ENCODE results near the gene KCTD17. TPM values are rescaled to one million over a fixed set of nuclear protein-coding genes. Genes with fewer than 3 reads are reported as not detected.

KCTD17 gene
- total and polyA plus RNA-seq, 5 experiments from 2014 or later = 9.1 to 26.6 (median 12.1) TPM

GRCh38 chr22:37049224-37049623 is 2.3 kb upstream of the KCTD17 start:
- Mint-ChIP-seq H3K27me3 (no peaks in the 10 kb centered on the region), H3K4me1 (peaks cover 5 to 21% (median 13%) of the 10 kb centered on the region in 4 donors), H3K36me3 (no peaks in the 10 kb centered on the region), H3K9me3 (no peaks in the 10 kb centered on the region), H3K4me3 (no peak overlapping the region), H3K27ac (peak overlapping the region in 1 of 10 donors; percentile 19)
- no peak for ATAC-seq
- POLR2A ChIA-PET = no interaction called here
- DNase-seq = no peak

- Mint-ChIP-seq H3K27ac (peak overlapping the region in 1 of 10 donors; percentile 8), H3K4me3 (peak overlapping the region in 9 of 10 donors; percentile 26 to 87 (median 73)), H3K9me3 (no peaks in the 10 kb centered on the region), H3K27me3 (no peaks in the 10 kb centered on the region), H3K36me3 (peaks cover 0 to 11% (median 0%) of the 10 kb centered on the region in 3 donors), H3K4me1 (peaks cover 4 to 18% (median 10%) of the 10 kb centered on the region in 4 donors)
- ATAC-seq (no peak), DNase-seq (no peak)
- POLR2A ChIA-PET = interaction anchor here (0.8 to 1.2 kb wide), 4 partner anchors 73 to 193 kb away, joined by 3 to 4 read pairs (median 3); partner anchors contain the start of gene IL2RB
Observed at GRCh38 chr22:37050913-37051312, 629 bp upstream of the KCTD17 start.

GRCh38 chr22:37052386-37053309 is 1.1 kb downstream of the KCTD17 start:
- Mint-ChIP-seq H3K4me3 (peak overlapping the region; percentile 74 to 91 (median 84)), H3K4me1 (peaks cover 5 to 18% (median 10%) of the 10 kb centered on the region in 4 donors), H3K27ac (peak overlapping the region in 9 of 10 donors; percentile 61 to 90 (median 80)), H3K9me3 (no peaks in the 10 kb centered on the region), H3K36me3 (peaks cover 0 to 19% (median 4%) of the 10 kb centered on the region in 3 donors), H3K27me3 (no peaks in the 10 kb centered on the region)
- no peak for DNase-seq
- ATAC-seq = no peak
- POLR2A ChIA-PET = interaction anchor here (0.8 to 1.2 kb wide), 2 partner anchors 147 to 277 kb away, joined by 3 to 7 read pairs; partner anchors contain the start of gene IFT27

GRCh38 chr22:37053310-37054055 is 1.9 kb downstream of the KCTD17 start:
- H3K36me3 Mint-ChIP-seq = peaks cover 0 to 21% (median 4%) of the 10 kb centered on the region in 3 donors
- peak overlapping the region in 7 of 10 donors; percentile 14 to 88 (median 62) for H3K27ac Mint-ChIP-seq
- peak overlapping the region in 9 of 10 donors; percentile 3 to 91 (median 79) for H3K4me3 Mint-ChIP-seq
- POLR2A ChIA-PET = no interaction called here
- ATAC-seq (no peak), DNase-seq (no peak)
- no peaks in the 10 kb centered on the region for H3K27me3 Mint-ChIP-seq
- no peaks in the 10 kb centered on the region for H3K9me3 Mint-ChIP-seq
- peaks cover 5 to 18% (median 10%) of the 10 kb centered on the region in 4 donors for H3K4me1 Mint-ChIP-seq

- H3K9me3 Mint-ChIP-seq = no peaks in the 10 kb centered on the region
- H3K36me3 Mint-ChIP-seq = peaks cover 0 to 23% (median 4%) of the 10 kb centered on the region in 3 donors
- H3K4me1 Mint-ChIP-seq = peaks cover 5 to 18% (median 10%) of the 10 kb centered on the region in 4 donors
- no peak for ATAC-seq
- DNase-seq = no peak
- no peaks in the 10 kb centered on the region for H3K27me3 Mint-ChIP-seq
- peak overlapping the region in 6 of 10 donors; percentile 17 to 65 (median 37) for H3K4me3 Mint-ChIP-seq
- H3K27ac Mint-ChIP-seq = peak overlapping the region in 3 of 10 donors; percentile 52 to 88 (median 70)
- POLR2A ChIA-PET = no interaction called here
Observed at GRCh38 chr22:37054056-37054395, 2.5 kb downstream of the KCTD17 start.

GRCh38 chr22:37054600-37055365 is 3.2 kb downstream of the KCTD17 start:
- Mint-ChIP-seq H3K4me3 (no peak overlapping the region), H3K9me3 (no peaks in the 10 kb centered on the region), H3K36me3 (peaks cover 0 to 24% (median 4%) of the 10 kb centered on the region in 3 donors), H3K4me1 (peaks cover 5 to 18% (median 10%) of the 10 kb centered on the region in 4 donors), H3K27me3 (no peaks in the 10 kb centered on the region), H3K27ac (peak overlapping the region in 2 of 10 donors; percentile 10 to 75)
- DNase-seq (no peak), ATAC-seq (no peak)
- POLR2A ChIA-PET = no interaction called here

GRCh38 chr22:37056246-37056645 is 4.7 kb downstream of the KCTD17 start:
- POLR2A ChIA-PET = no interaction called here
- ATAC-seq = no peak
- no peak for DNase-seq
- H3K27ac Mint-ChIP-seq = peak overlapping the region in 2 of 10 donors; percentile 49 to 61
- H3K27me3 Mint-ChIP-seq = no peaks in the 10 kb centered on the region
- H3K36me3 Mint-ChIP-seq = peaks cover 0 to 27% (median 4%) of the 10 kb centered on the region in 3 donors
- no peaks in the 10 kb centered on the region for H3K9me3 Mint-ChIP-seq
- H3K4me1 Mint-ChIP-seq = peaks cover 5 to 17% (median 13%) of the 10 kb centered on the region in 4 donors
- no peak overlapping the region for H3K4me3 Mint-ChIP-seq

GRCh38 chr22:37057226-37057625 is 5.7 kb downstream of the KCTD17 start:
- POLR2A ChIA-PET = no interaction called here
- no peaks in the 10 kb centered on the region for H3K9me3 Mint-ChIP-seq
- H3K36me3 Mint-ChIP-seq = peaks cover 0 to 27% (median 4%) of the 10 kb centered on the region in 3 donors
- peak overlapping the region in 2 of 10 donors; percentile 19 to 57 for H3K27ac Mint-ChIP-seq
- DNase-seq = no peak
- no peak for ATAC-seq
- H3K4me3 Mint-ChIP-seq = no peak overlapping the region
- H3K4me1 Mint-ChIP-seq = peaks cover 5 to 14% (median 11%) of the 10 kb centered on the region in 4 donors
- no peaks in the 10 kb centered on the region for H3K27me3 Mint-ChIP-seq

- Mint-ChIP-seq H3K36me3 (peaks cover 0 to 27% (median 4%) of the 10 kb centered on the region in 3 donors), H3K9me3 (no peaks in the 10 kb centered on the region), H3K27ac (peak overlapping the region in 1 of 10 donors; percentile 24), H3K27me3 (no peaks in the 10 kb centered on the region), H3K4me3 (no peak overlapping the region), H3K4me1 (peaks cover 3 to 11% (median 7%) of the 10 kb centered on the region in 4 donors)
- POLR2A ChIA-PET = no interaction called here
- no peak for DNase-seq
- ATAC-seq = no peak
Observed at GRCh38 chr22:37057796-37058510, 6.4 kb downstream of the KCTD17 start.

GRCh38 chr22:37058917-37059701 is 7.6 kb downstream of the KCTD17 start:
- H3K27ac Mint-ChIP-seq = peak overlapping the region in 1 of 10 donors; percentile 4
- H3K36me3 Mint-ChIP-seq = peaks cover 0 to 27% (median 4%) of the 10 kb centered on the region in 3 donors
- H3K4me1 Mint-ChIP-seq = peaks cover 3 to 22% (median 10%) of the 10 kb centered on the region in 4 donors
- no peaks in the 10 kb centered on the region for H3K9me3 Mint-ChIP-seq
- no peak for ATAC-seq
- POLR2A ChIA-PET = no interaction called here
- H3K27me3 Mint-ChIP-seq = no peaks in the 10 kb centered on the region
- no peak overlapping the region for H3K4me3 Mint-ChIP-seq
- no peak for DNase-seq

GRCh38 chr22:37059876-37060449 is 8.4 kb downstream of the KCTD17 start:
- ATAC-seq = peak; percentile 34 to 51
- Mint-ChIP-seq H3K27ac (peak overlapping the region in 1 of 10 donors; percentile 15), H3K36me3 (peaks cover 0 to 26% (median 4%) of the 10 kb centered on the region in 3 donors), H3K27me3 (no peaks in the 10 kb centered on the region), H3K9me3 (no peaks in the 10 kb centered on the region), H3K4me3 (no peak overlapping the region), H3K4me1 (peaks cover 6 to 27% (median 13%) of the 10 kb centered on the region in 4 donors)
- DNase-seq = no peak
- POLR2A ChIA-PET = no interaction called here
